Common myeloid progenitor, CD34-positive (primary cell): ENCODE results near the gene SLC22A23.
A peak's percentile ranks its signal among the peaks of the same experiment; 100 is the strongest.

Source experiments
- CTCF ChIA-PET: fragments of 350-600 bp; sonication (Branson Sonifier 250); formaldehyde crosslinking; loops from one replicate; lab custom pipeline; 2021; ENCODE audit warnings: antibody characterized with exemption; lab: Charles Lee
- POLR2A ChIA-PET: fragments of 350-600 bp; sonication (Branson Sonifier 250); formaldehyde crosslinking; loops from one replicate; lab custom pipeline; 2021; ENCODE audit warnings: antibody characterized with exemption; lab: Charles Lee
- DNase-seq, 3 donors: peaks; one replicate each; pipeline versions ENCODE4 v3.0.0 to v3.0.0-alpha.2; 2013
- H3K27ac ChIP-seq, 2 experiments: 1 replicate in 1 of 2; 2 replicates in 1 of 2; pipeline ENCODE4 v1.7.0; 2013; ENCODE audit warnings: inconsistent platforms in 2 of 2, low read length in 2 of 2, mild to moderate bottlenecking in 2 of 2, low read depth in 1 of 2, moderate library complexity in 1 of 2; ENCODE audit not compliant: severe bottlenecking in 2 of 2, insufficient read depth in 1 of 2, poor library complexity in 1 of 2
- H3K27me3 ChIP-seq, 5 experiments: replicated peaks in 2 of 5; 1 replicate in 3 of 5; 2 replicates in 2 of 5; pipeline versions ENCODE4 v1.6.1 to v1.7.0; 2013; ENCODE audit warnings: low read length in 4 of 5, mild to moderate bottlenecking in 2 of 5, moderate library complexity in 2 of 5, inconsistent platforms in 1 of 5; ENCODE audit not compliant: insufficient read depth in 5 of 5, control insufficient read depth in 4 of 5
- H3K36me3 ChIP-seq, 4 experiments: 1 replicate in 2 of 4; 2 replicates in 2 of 4; pipeline versions ENCODE4 v1.6.1 to v1.7.0; 2013; ENCODE audit warnings: low read length in 3 of 4, control low read depth in 1 of 4, mild to moderate bottlenecking in 1 of 4; ENCODE audit not compliant: control insufficient read depth in 4 of 4, insufficient read depth in 4 of 4
- H3K4me1 ChIP-seq, 4 experiments: 1 replicate in 3 of 4; 2 replicates in 1 of 4; pipeline versions ENCODE4 v1.6.1 to v1.7.1; 2013; ENCODE audit warnings: low read length in 3 of 4, mild to moderate bottlenecking in 3 of 4, control low read depth in 1 of 4, inconsistent platforms in 1 of 4, moderate library complexity in 1 of 4; ENCODE audit not compliant: control insufficient read depth in 4 of 4, insufficient read depth in 4 of 4; ENCODE audit errors: control extremely low read depth in 1 of 4
- H3K4me3 ChIP-seq, 7 experiments: 1 replicate in 4 of 7; 2 replicates in 3 of 7; pipeline versions ENCODE4 v1.5.1 to v1.7.0; 2013; ENCODE audit warnings: mild to moderate bottlenecking in 7 of 7, low read length in 6 of 7, moderate library complexity in 6 of 7, inconsistent platforms in 2 of 7, low read depth in 2 of 7, control low read depth in 1 of 7; ENCODE audit not compliant: insufficient read depth in 4 of 7, control insufficient read depth in 1 of 7; ENCODE audit errors: extremely low read depth in 1 of 7
- H3K9me3 ChIP-seq, 5 experiments: 1 replicate in 4 of 5; 2 replicates in 1 of 5; pipeline versions ENCODE4 v1.6.1 to v1.7.1; 2013; ENCODE audit warnings: low read length in 4 of 5, mild to moderate bottlenecking in 2 of 5, inconsistent platforms in 1 of 5, low read depth in 1 of 5, moderate library complexity in 1 of 5; ENCODE audit not compliant: control insufficient read depth in 4 of 5, insufficient read depth in 2 of 5; ENCODE audit errors: control extremely low read depth in 1 of 5
- WGBS: methylation state at CpG from one replicate; pipeline ENCODE4 v1.1.5; 2013; ENCODE audit not compliant: insufficient coverage; 5-methylcytosine and 5-hydroxymethylcytosine counted together

SLC22A23 gene

DNA sequence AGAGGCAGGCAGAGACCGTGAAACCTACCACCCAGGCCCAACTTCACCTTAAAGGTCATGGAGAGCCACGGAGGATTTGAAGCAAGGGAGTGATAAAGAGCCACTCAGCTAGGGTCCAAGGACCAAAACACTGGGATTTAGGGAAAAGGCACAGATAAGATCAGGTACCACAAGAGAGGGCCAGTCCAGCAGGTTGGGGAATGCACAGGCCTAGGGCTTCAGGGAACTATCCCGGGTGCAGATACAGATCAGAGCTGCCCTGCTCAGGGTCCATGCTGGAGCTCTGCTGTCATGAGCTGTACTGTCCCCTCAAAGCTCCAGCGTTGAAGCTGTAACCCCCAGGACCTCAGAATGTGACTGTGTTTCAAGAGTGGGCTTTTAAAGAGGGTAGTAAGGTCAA, 16.9 kb downstream of the SLC22A23 start:
- no peak overlapping the region for H3K4me3 ChIP-seq
- WGBS = 100% methylated on average over 2 of the region's 4 CpGs
- H3K27me3 ChIP-seq = peaks cover 0 to 2% (median 0%) of the 10 kb centered on the region in 5 experiments
- H3K9me3 ChIP-seq = no peaks in the 10 kb centered on the region
- CTCF ChIA-PET = interaction anchor here (1.1 kb wide), 1 partner anchor 34 kb away, joined by 3 read pairs; no protein-coding TSS in a partner anchor
- POLR2A ChIA-PET = no interaction called here
- no peak overlapping the region for H3K27ac ChIP-seq
- no peaks in the 10 kb centered on the region for H3K36me3 ChIP-seq
- no peak for DNase-seq
- no peaks in the 10 kb centered on the region for H3K4me1 ChIP-seq

DNA sequence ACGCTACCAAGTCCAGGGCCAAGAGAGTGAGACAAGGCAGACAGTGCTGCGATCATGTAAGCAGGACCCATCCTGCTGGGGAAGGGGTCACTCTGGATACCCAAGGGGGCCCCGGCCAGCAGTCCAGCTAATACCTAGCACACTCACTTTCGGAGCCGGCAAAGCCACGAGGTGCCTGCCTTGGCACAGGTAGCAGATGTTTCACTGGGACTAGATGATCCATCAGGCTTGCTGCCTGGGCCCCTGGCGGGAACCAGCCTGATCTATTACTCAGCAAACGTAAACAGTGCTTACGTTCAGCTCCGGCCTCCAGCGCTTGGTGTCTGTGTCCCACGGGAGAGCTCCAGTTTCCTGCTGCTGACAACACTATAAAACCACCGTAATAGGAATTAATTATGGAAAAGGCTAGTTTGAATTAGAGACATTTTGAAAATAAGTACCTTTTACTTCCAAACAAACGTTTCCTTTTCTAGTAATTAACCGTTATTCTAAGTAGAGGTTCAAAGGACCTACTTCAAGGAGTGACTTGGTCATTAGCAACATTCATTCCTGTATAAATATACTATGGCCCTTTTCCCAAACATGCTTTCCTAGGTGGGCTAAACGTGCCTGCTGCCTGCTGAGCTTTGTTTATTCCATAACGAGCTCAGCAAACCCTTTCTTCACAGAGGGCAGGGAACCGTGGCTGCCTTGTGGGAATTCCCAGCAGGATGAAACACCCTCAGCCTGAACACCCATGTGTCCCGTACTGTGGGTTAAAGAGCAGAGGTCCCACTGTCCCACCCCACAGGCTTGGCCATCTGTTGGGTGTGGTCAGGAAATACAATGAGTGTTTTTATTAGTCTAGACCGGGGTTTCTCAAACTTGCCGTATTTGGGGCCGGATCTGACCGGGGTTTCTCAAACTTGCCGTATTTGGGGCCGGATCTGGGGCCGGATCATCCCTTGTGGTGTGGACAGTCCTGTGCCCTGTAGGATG, 18.4 kb downstream of the SLC22A23 start:
- DNase-seq = no peak
- 93% methylated on average over 21 of the region's 26 CpGs for WGBS
- no peaks in the 10 kb centered on the region for H3K9me3 ChIP-seq
- no peak overlapping the region for H3K4me3 ChIP-seq
- H3K36me3 ChIP-seq = no peaks in the 10 kb centered on the region
- POLR2A ChIA-PET = no interaction called here
- H3K4me1 ChIP-seq = no peaks in the 10 kb centered on the region
- CTCF ChIA-PET = no interaction called here
- H3K27me3 ChIP-seq = peaks cover 0 to 2% (median 0%) of the 10 kb centered on the region in 5 experiments
- H3K27ac ChIP-seq = no peak overlapping the region

DNA sequence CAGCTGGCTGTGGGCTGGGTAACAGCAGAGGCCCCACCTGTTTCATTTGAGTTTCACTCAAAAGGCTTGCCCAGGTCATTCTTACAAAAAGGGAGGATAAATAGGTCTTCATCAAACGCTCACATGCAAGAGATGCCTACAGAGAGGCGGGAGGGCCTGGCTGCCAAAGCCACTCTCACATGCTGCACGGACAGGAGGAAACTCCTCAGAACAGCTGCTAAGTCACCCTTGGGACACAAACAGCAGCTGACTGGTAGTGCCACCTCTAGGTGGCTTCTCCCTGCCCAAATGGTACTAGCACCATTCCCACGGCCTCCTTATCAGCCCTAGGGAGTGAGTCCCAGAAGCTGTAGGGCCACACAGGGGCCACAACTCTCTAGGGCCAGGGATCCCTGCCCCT, 23.8 kb downstream of the SLC22A23 start:
- Histone ChIP-seq H3K27me3 (peaks cover 0 to under 1% (median 0%) of the 10 kb centered on the region in 5 experiments), H3K27ac (no peak overlapping the region), H3K4me1 (no peaks in the 10 kb centered on the region), H3K9me3 (no peaks in the 10 kb centered on the region), H3K36me3 (no peaks in the 10 kb centered on the region), H3K4me3 (no peak overlapping the region)
- DNase-seq = peak in 1 of 3 donors; percentile 21
- CTCF ChIA-PET = interaction anchor here (0.5 to 1.8 kb wide), 3 partner anchors 14 to 409 kb away, joined by 3 to 4 read pairs (median 3); no protein-coding TSS in a partner anchor
- 57% methylated on average over 4 of the region's 4 CpGs for WGBS
- POLR2A ChIA-PET = no interaction called here

DNA sequence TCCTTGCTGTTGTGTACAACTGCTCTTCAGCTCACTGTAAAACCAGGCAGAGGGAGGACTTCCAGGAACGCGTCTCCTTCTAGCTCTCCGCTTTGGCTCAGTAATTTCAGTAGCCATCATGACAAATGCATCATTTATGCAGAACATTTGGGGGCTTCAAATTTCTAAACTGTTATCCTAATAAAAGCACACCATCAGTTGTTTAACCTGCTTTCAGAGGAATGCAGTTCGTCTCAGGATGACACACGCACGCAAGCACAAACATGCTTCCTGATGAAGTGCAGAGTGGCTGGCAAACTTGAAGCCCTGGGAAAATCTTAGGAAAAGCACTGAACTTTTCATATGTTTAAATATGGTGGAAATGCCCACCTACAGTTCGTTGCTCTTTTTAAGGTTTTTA, 24.4 kb downstream of the SLC22A23 start:
- ChIA-PET CTCF (interaction anchor here (1.1 to 1.8 kb wide), 3 partner anchors 11 to 24 kb away, joined by 3 to 4 read pairs (median 4); partner anchors contain the start of gene SLC22A23), POLR2A (no interaction called here)
- DNase-seq = no peak
- Histone ChIP-seq H3K27me3 (no peaks in the 10 kb centered on the region), H3K27ac (no peak overlapping the region), H3K4me3 (no peak overlapping the region), H3K36me3 (no peaks in the 10 kb centered on the region), H3K4me1 (peaks cover 0 to 4% (median 2%) of the 10 kb centered on the region in 4 experiments), H3K9me3 (no peaks in the 10 kb centered on the region)
- 97% methylated on average over 5 of the region's 7 CpGs for WGBS

DNA sequence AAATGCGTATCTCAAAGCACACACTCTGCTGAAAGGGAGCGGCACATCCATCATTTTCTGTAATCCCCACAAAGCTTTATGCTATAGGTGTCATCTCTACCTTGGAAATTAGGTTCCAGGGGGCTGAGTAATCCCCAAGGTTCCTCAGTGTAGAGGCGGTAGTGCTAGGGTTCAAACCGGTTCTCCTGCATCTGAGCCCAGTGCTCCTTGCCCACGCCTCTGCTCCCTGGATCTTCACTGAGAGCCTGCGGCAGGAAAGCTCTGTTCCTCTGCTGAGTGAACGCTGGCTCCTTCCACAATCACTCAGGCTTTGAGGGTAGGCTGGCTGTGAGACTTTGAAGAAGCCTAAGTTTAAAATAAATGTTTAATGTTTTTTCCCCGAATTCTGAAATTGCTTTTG, 24.9 kb downstream of the SLC22A23 start:
- Histone ChIP-seq H3K27ac (no peak overlapping the region), H3K36me3 (no peaks in the 10 kb centered on the region), H3K4me1 (peaks cover 0 to 8% (median 3%) of the 10 kb centered on the region in 4 experiments), H3K27me3 (no peaks in the 10 kb centered on the region), H3K9me3 (no peaks in the 10 kb centered on the region), H3K4me3 (no peak overlapping the region)
- ChIA-PET CTCF (interaction anchor here (0.7 to 1.8 kb wide), 4 partner anchors 11 to 30 kb away, joined by 3 to 4 read pairs (median 4); partner anchors contain the start of gene SLC22A23), POLR2A (no interaction called here)
- 92% methylated on average over 8 of the region's 8 CpGs for WGBS
- no peak for DNase-seq

DNA sequence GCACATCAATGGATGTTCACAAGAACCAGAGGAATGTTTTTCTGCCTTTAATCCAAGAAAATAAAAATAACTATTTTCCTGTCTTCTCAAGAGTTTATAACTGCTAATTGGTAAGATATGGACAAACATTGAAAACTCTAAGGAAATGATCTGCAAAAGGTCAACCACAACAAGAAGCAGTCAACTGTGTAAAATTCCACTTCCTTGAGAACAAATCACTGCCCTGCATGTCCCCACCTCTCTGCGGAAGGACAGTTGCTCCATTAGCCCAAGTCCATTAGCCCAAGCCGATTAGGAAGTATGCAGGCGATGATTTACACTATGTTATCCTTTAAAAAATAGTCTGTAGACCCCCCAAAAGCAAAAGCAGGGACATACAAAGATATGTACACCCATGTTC, 27.6 kb downstream of the SLC22A23 start:
- POLR2A ChIA-PET = no interaction called here
- CTCF ChIA-PET = no interaction called here
- WGBS = 96% methylated on average over 3 of the region's 3 CpGs

DNA sequence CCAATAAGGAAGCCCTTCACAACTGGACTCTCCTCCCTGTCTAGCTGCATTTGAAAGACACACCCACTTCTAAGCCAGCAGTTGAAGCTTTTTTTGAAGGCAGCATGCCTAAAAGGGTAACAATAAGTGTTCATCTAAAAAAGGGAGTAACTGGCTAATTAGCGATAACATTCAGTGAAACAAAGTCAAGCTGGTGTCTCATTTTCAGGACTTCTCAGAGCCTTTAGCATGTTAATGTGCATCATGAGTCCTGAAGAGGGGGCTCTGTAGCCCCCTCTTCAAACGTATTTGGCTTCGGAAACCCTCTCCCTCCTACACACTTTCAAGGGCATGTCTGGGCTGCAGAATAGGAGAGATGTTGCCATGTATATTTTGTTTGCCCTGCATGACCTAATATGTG, 28.1 kb downstream of the SLC22A23 start:
- no peak overlapping the region for H3K27ac ChIP-seq
- no peak overlapping the region for H3K4me3 ChIP-seq
- POLR2A ChIA-PET = no interaction called here
- H3K36me3 ChIP-seq = no peaks in the 10 kb centered on the region
- CTCF ChIA-PET = no interaction called here
- 100% methylated on average over 1 of the region's 3 CpGs for WGBS
- DNase-seq = no peak
- H3K27me3 ChIP-seq = no peaks in the 10 kb centered on the region
- H3K9me3 ChIP-seq = no peaks in the 10 kb centered on the region
- peaks cover 0 to 11% (median 3%) of the 10 kb centered on the region in 4 experiments for H3K4me1 ChIP-seq

More for the DNA sequence above, 27.6 kb downstream of the SLC22A23 start:
- peaks cover 0 to 11% (median 3%) of the 10 kb centered on the region in 4 experiments for H3K4me1 ChIP-seq
- no peaks in the 10 kb centered on the region for H3K36me3 ChIP-seq
- no peak for DNase-seq
- no peaks in the 10 kb centered on the region for H3K9me3 ChIP-seq
- H3K4me3 ChIP-seq = no peak overlapping the region
- H3K27me3 ChIP-seq = no peaks in the 10 kb centered on the region
- no peak overlapping the region for H3K27ac ChIP-seq
